ENCODE measurements around the gene ZNF74.
"Not testable (repeated sequence)": the region's sequence is repeated elsewhere in the genome, so short reads cannot be mapped to it uniquely, and the experiment has no call there.

The ZNF74 gene

DNA sequence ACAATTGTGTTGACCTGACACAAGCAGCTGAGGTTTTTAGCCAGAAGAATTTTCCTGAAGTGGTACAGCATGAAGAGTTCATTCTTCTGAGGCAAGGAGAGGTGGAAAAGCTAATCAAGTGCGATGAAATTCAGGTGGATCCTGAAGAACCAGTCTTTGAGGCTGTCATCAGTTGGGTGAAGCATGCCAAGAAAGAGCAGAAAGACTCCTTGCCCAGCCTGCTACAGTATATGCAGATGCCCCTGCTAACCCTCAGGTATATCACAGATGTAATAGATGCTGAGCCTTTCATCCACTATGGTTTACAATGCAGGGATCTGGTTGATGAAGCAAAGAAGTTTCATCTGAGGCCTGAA lies 56.6 kb downstream of the ZNF74 start:
- DNase-seq, result no peak

GRCh38 chr22:20451129-20451778 lies 57.3 kb downstream of the ZNF74 start:
- not testable (repeated sequence) for DNase-seq

DNA sequence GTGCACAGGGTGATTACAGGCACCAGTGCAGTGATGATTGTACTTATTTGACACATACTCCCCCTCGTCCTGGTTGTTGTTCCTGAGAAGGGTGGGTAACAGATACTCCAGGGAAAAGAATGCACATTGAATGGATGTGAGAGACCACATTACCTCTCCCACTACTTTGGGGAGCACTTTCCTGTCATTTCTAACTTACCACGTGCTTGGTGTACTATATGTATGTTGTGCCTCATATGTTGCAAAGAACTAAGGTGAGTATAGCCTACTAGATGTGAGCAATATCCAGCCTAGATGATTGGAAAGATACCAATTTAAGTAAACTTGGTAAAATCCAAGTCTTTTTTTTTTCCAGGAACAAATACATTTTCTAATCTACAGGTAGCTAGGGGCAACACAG lies 58.0 kb downstream of the ZNF74 start:
- no peak for DNase-seq

- DNase-seq, result no peak
These were observed 59.3 kb downstream of the ZNF74 start for GRCh38 chr22:20453222-20453621.

DNA sequence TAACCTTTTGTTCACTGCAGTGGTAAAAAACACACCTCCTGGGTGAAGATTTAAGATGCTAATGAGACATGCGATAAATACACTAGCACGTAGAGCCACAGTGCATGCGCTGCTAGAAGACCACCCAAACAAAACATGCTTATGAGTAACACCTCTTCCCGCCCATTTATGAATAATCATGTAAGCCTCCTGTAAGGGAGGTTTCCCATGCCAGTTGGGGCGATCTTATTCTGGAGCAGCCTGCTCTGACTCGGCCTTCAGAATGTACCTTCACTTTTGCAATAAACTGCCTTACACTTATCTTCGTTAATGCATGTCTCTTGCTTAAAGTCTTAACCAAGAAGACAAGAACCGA lies 61.7 kb downstream of the ZNF74 start:
- DNase-seq, result no peak

GRCh38 chr22:20456064-20456721 lies 62.2 kb downstream of the ZNF74 start:
- DNase-seq, result peak; percentile 90

DNA sequence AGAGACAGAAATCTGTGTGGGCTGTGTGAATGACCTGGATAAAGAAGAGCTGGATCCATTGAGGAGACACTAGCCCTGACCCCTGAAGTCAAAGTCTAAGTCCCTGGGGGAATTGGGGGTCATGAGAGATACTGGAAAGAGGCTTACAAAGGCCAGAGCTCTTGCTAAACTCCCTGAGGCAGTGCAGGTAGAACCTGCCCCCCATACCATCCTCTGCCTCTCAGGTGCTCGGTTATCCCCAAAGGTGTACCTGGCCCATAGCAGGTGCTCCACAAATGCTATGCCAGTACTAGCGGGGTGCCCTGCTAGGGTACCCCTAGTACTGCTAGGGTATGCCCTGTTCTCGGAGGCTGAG lies 62.7 kb downstream of the ZNF74 start:
- no peak for DNase-seq

GRCh38 chr22:20457506-20458240 lies 63.7 kb downstream of the ZNF74 start:
- no peak for DNase-seq
